HG03378 (cell line): ENCODE data around the gene HHAT.
"Not testable (repeated sequence)": the region's sequence is repeated elsewhere in the genome, so short reads cannot be mapped to it uniquely, and the experiment has no call there.

Experiments
- ATAC-seq: cut with Tn5 transposase; IDR thresholded peaks from one replicate; pipeline ENCODE4 v1.9.1; 2021; ENCODE audit warnings: mild to moderate bottlenecking, moderate library complexity; ENCODE audit not compliant: unreplicated experiment

Gene HHAT

GRCh38 chr1:210627755-210628154 lies 299.1 kb downstream of the HHAT start:
- no peak for ATAC-seq

GRCh38 chr1:210629276-210629675 lies 300.6 kb downstream of the HHAT start:
- ATAC-seq: no peak

GRCh38 chr1:210631399-210631798 lies 302.7 kb downstream of the HHAT start:
- no peak for ATAC-seq

- no peak for ATAC-seq
Measured at GRCh38 chr1:210633140-210633539, 304.4 kb downstream of the HHAT start.

- no peak for ATAC-seq
Measured at GRCh38 chr1:210633636-210634035, 304.9 kb downstream of the HHAT start.

- ATAC-seq: no peak
Measured at GRCh38 chr1:210635108-210635507, 306.4 kb downstream of the HHAT start.

GRCh38 chr1:210641582-210641981 lies 312.9 kb downstream of the HHAT start:
- no peak for ATAC-seq

- no peak for ATAC-seq
Measured at GRCh38 chr1:210645582-210646257, 317.0 kb downstream of the HHAT start.

- no peak for ATAC-seq
Measured at GRCh38 chr1:210646258-210646616, 317.5 kb downstream of the HHAT start.

GRCh38 chr1:210647406-210648333 lies 319.0 kb downstream of the HHAT start:
- ATAC-seq: no peak

- no peak for ATAC-seq
Measured at GRCh38 chr1:210648588-210649269, 320.0 kb downstream of the HHAT start.

GRCh38 chr1:210650403-210650802 lies 321.7 kb downstream of the HHAT start:
- no peak for ATAC-seq

- no peak for ATAC-seq
Measured at GRCh38 chr1:210652329-210652954, 323.7 kb downstream of the HHAT start.

GRCh38 chr1:210653771-210654170 lies 325.1 kb downstream of the HHAT start:
- ATAC-seq: no peak

- no peak for ATAC-seq
Measured at GRCh38 chr1:210654176-210654981, 325.7 kb downstream of the HHAT start.

- no peak for ATAC-seq
Measured at GRCh38 chr1:210655511-210655910, 326.8 kb downstream of the HHAT start.

- ATAC-seq: no peak
Measured at GRCh38 chr1:210657806-210658205, 329.1 kb downstream of the HHAT start.

- ATAC-seq: not testable (repeated sequence)
Measured at GRCh38 chr1:210661520-210661919, 332.8 kb downstream of the HHAT start.

GRCh38 chr1:210662291-210663050 lies 333.8 kb downstream of the HHAT start:
- ATAC-seq: no peak
